Heart left ventricle (tissue), 16 donors: ENCODE measurements around the gene BACH2. TPM values are rescaled to one million over a fixed set of nuclear protein-coding genes. Genes with fewer than 3 reads are reported as not detected.

Experiments used
- ATAC-seq, 4 donors: fragments of 200-7000 bp; cut with Tn5 transposase; one replicate each; pipeline ENCODE4 v1.9.1; 2020 to 2022; ENCODE audit warnings: moderate library complexity in 4 of 4, mild to moderate bottlenecking in 3 of 4, moderate number of reproducible peaks in 1 of 4
- DNase-seq, 5 donors: peaks; one replicate each; pipeline ENCODE4 v3.0.0-alpha.2; 2020
- H3K27ac ChIP-seq, 12 donors: fragments of 200-600 bp; sonication (generic) in 4 of 12; one replicate each; pipeline versions ENCODE4 v1.5.0 to v1.8.0; 2016 to 2022; ENCODE audit warnings: mild to moderate bottlenecking in 2 of 12
- H3K27me3 ChIP-seq, 9 donors: fragments of 200-600 bp; sonication (generic) in 2 of 9; one replicate each; pipeline versions ENCODE4 v1.5.1 to v1.8.0; 2016 to 2022; ENCODE audit warnings: mild to moderate bottlenecking in 3 of 9
- H3K36me3 ChIP-seq, 9 donors: fragments of 200-600 bp; sonication (generic) in 2 of 9; one replicate each; pipeline versions ENCODE4 v1.5.0 to v1.8.0; 2018 to 2022; ENCODE audit warnings: mild to moderate bottlenecking in 2 of 9
- H3K4me1 ChIP-seq, 12 donors: fragments of 200-600 bp; sonication (generic) in 4 of 12; one replicate each; pipeline versions ENCODE4 v1.5.0 to v1.8.0; 2016 to 2022; ENCODE audit warnings: mild to moderate bottlenecking in 3 of 12
- H3K4me3 ChIP-seq, 12 donors: fragments of 200-600 bp; sonication (generic) in 4 of 12; one replicate each; pipeline versions ENCODE4 v1.5.0 to v1.8.0; 2017 to 2022; ENCODE audit warnings: mild to moderate bottlenecking in 9 of 12, moderate library complexity in 4 of 12
- H3K9me3 ChIP-seq, 12 donors: fragments of 200-600 bp; sonication (generic) in 4 of 12; one replicate each; pipeline versions ENCODE4 v1.5.0 to v1.8.0; 2016 to 2022; ENCODE audit warnings: mild to moderate bottlenecking in 1 of 12
- CTCF ChIP-seq, 12 donors: fragments of 200-600 bp; sonication (generic) in 4 of 12; IDR thresholded peaks; one replicate each; pipeline versions ENCODE4 v1.5.0 to v1.8.0; 2018 to 2022; ENCODE audit warnings: antibody characterized with exemption in 12 of 12, mild to moderate bottlenecking in 5 of 12
- POLR2A ChIP-seq, 2 donors: fragments of 450-650 bp; IDR thresholded peaks; one replicate each; pipeline ENCODE4 v1.6.1; 2017; ENCODE audit warnings: antibody characterized with exemption in 2 of 2, mild to moderate bottlenecking in 2 of 2, moderate library complexity in 2 of 2
- WGBS, 4 donors: extraction: QIAGEN DNeasy Blood & Tissue Kit in 2 of 4; methylation state at CpG; one replicate each; pipeline versions ENCODE4 v1.1.5 to v1.1.7; 2013 to 2018; 5-methylcytosine and 5-hydroxymethylcytosine counted together
- intact Hi-C, 10 donors: fragments of 100-400 bp; cut with DNase I; formaldehyde crosslinking; loops; one replicate each; pipeline versions ENCODE4 v1.11.1 to v1.14.2; 2022
- polyA plus RNA-seq, 2 donors: library from polyadenylated mRNA; stranded (reverse); fragments of 200-250 nt; gene quantifications; one replicate each; pipeline ENCODE4 v1.2.3, GENCODE V29; 2013
- total RNA-seq, 9 donors: library from RNA; depleted of rRNA in 2 of 9; stranded (reverse); fragments of >200 nt in 2 of 9; fragmentation: NEBNext Ultra II Directional in 3 of 9; extraction: Animal tissue kit (Norgen Biotek cat#: 25700) in 3 of 9; gene quantifications; one replicate each; pipeline versions ENCODE4 v1.1.0 to v1.2.4, GENCODE V29; 2016 to 2023
- donor health status: ischemic (EF 13 %, LVEDD 7.1; RV severe dilation, severe dysfunction).
- donor health status: healthy with polysubstance abuse.
- donor health status: DM: no; HTN: yes; CAD: no.
- donor health status: DM: no; HTN: no; CAD: no.
- donor health status: ischemic (EF 25% LVEDD 6.9; RV normal size, moderate dysfunction).
- donor health status: ischemic (EF 25% LVEDD 5.7; RV mildly dilated, moderate dysfunction).
- donor health status: healthy.
- donor health status: DM: yes; HTN: yes; CAD: no.
- donor health status: ischemic (EF 35%, LVEDD 5.7; RV mildly dilated, moderate dysfunction).
- donor health status: nonischemic (EF 11% LVEDD 7.7; RV severe dilation, severe dysfunction).
- donor health status: DM: yes; HTN: yes; CAD: no.
- donor health status: PGD.
- donor health status: ischemic (EF 29% LVEDD 5.4; RV normal size, mild dysfunction).
- donor health status: nonischemic (EF 23%, LVEDD 6.1; RV moderate dilation, normal function).

The BACH2 gene
- total and polyA plus RNA-seq, 11 donors: 0.23 to 8.4 (median 1.5) TPM

- intact Hi-C loops: no loop called here
- H3K27ac ChIP-seq: no peak overlapping the region
- no peak for DNase-seq
- WGBS, 4 donors: 95 to 98% (median 97%) methylated on average over 3 of the region's 3 CpGs
- ATAC-seq: no peak
- no peaks in the 10 kb centered on the region for H3K9me3 ChIP-seq
- no peaks in the 10 kb centered on the region for H3K27me3 ChIP-seq
- H3K36me3 ChIP-seq: no peaks in the 10 kb centered on the region
- H3K4me1 ChIP-seq: peaks cover 0 to 17% (median 6%) of the 10 kb centered on the region in 12 donors
- H3K4me3 ChIP-seq: no peak overlapping the region
- no peak for TF ChIP-seq CTCF (IDR thresholded peaks at IDR 0.05)
- TF ChIP-seq POLR2A (IDR thresholded peaks at IDR 0.05): no peak
Observed at GRCh38 chr6:89993411-89993810, 303.2 kb downstream of the BACH2 start.

GRCh38 chr6:89992818-89993217 lies 303.8 kb downstream of the BACH2 start:
- intact Hi-C loops: no loop called here
- H3K27me3 ChIP-seq: no peaks in the 10 kb centered on the region
- H3K4me1 ChIP-seq: peaks cover 0 to 12% (median under 1%) of the 10 kb centered on the region in 12 donors
- H3K27ac ChIP-seq: no peak overlapping the region
- H3K36me3 ChIP-seq: no peaks in the 10 kb centered on the region
- TF ChIP-seq CTCF (IDR thresholded peaks at IDR 0.05) (no peak), POLR2A (IDR thresholded peaks at IDR 0.05) (no peak)
- H3K4me3 ChIP-seq: no peak overlapping the region
- H3K9me3 ChIP-seq: no peaks in the 10 kb centered on the region
- no peak for DNase-seq
- ATAC-seq: no peak
- WGBS, 4 donors: 79 to 89% (median 86%) methylated on average over 2 of the region's 2 CpGs

- DNase-seq (no peak), ATAC-seq (no peak)
- no peaks in the 10 kb centered on the region for H3K9me3 ChIP-seq
- TF ChIP-seq CTCF (IDR thresholded peaks at IDR 0.05) (no peak), POLR2A (IDR thresholded peaks at IDR 0.05) (no peak)
- H3K4me1 ChIP-seq: peaks cover 0 to 28% (median 19%) of the 10 kb centered on the region in 12 donors
- no peak overlapping the region for H3K4me3 ChIP-seq
- H3K36me3 ChIP-seq: no peaks in the 10 kb centered on the region
- no peaks in the 10 kb centered on the region for H3K27me3 ChIP-seq
- H3K27ac ChIP-seq: no peak overlapping the region
- intact Hi-C loops: loop anchor here in 3 of 10 donors (5.0 kb wide), 3 partner anchors 228 to 308 kb away; partner anchors contain the start of gene BACH2 (in 1 of the 3)
- WGBS, 4 donors: 73 to 90% (median 79%) methylated on average over 4 of the region's 4 CpGs
Observed at GRCh38 chr6:89989742-89990141, 306.9 kb downstream of the BACH2 start.

- DNase-seq: no peak
- H3K27ac ChIP-seq: no peak overlapping the region
- intact Hi-C loops: loop anchor here in 3 of 10 donors (5.0 kb wide), 3 partner anchors 229 to 309 kb away; partner anchors contain the start of gene BACH2 (in 1 of the 3)
- H3K9me3 ChIP-seq: no peaks in the 10 kb centered on the region
- no peak for ATAC-seq
- peaks cover 0 to 29% (median 23%) of the 10 kb centered on the region in 12 donors for H3K4me1 ChIP-seq
- no peaks in the 10 kb centered on the region for H3K36me3 ChIP-seq
- TF ChIP-seq POLR2A (IDR thresholded peaks at IDR 0.05): no peak
- no peak for TF ChIP-seq CTCF (IDR thresholded peaks at IDR 0.05)
- H3K4me3 ChIP-seq: no peak overlapping the region
- WGBS, 4 donors: 95 to 99% (median 97%) methylated on average over 2 of the region's 2 CpGs
- H3K27me3 ChIP-seq: no peaks in the 10 kb centered on the region
Observed at GRCh38 chr6:89987830-89988229, 308.8 kb downstream of the BACH2 start.
